SK-N-SH treated with all-trans-retinoic acid at 6 μM for 48 hours (cell line): Measurements from ENCODE around the gene MYO5B.

ENCODE experiments used
- BACH2 ChIP-seq: fragments of 250-450 bp; sonication (Bioruptor Pico); IDR thresholded peaks from 2 replicates; pipeline ENCODE4 v1.9.0; 2021; ENCODE audit warnings: mild to moderate bottlenecking, borderline replicate concordance
- ESRRG ChIP-seq: fragments of 250-450 bp; sonication (Bioruptor Pico); IDR thresholded peaks from 2 replicates; pipeline ENCODE4 v1.6.1; 2021; ENCODE audit warnings: mild to moderate bottlenecking
- OSR1 ChIP-seq: fragments of 250-450 bp; sonication (Bioruptor Pico); IDR thresholded peaks from 2 replicates; pipeline ENCODE4 v1.8.0; 2022; ENCODE audit warnings: moderate library complexity, mild to moderate bottlenecking, inconsistent platforms
- PATZ1 ChIP-seq: fragments of 250-450 bp; sonication (Bioruptor Pico); IDR thresholded peaks from 2 replicates; pipeline ENCODE4 v1.8.0; 2020; ENCODE audit warnings: mild to moderate bottlenecking, moderate library complexity, borderline replicate concordance
- RARB ChIP-seq: fragments of 250-450 bp; sonication (Bioruptor Pico); IDR thresholded peaks from 2 replicates; pipeline ENCODE4 v1.8.0; 2021; ENCODE audit warnings: mild to moderate bottlenecking, moderate library complexity
- TF ChIP-seq, protein P1 (sequence below): fragments of 250-450 bp; sonication (Bioruptor Pico); IDR thresholded peaks from 2 replicates; pipeline ENCODE4 v1.5.1; 2021; ENCODE audit warnings: mild to moderate bottlenecking, moderate library complexity
- TF ChIP-seq, protein P2 (sequence below): fragments of 250-450 bp; sonication (Bioruptor Pico); IDR thresholded peaks from 2 replicates; pipeline ENCODE4 v1.5.0; 2020; ENCODE audit warnings: mild to moderate bottlenecking, moderate library complexity

DNA sequence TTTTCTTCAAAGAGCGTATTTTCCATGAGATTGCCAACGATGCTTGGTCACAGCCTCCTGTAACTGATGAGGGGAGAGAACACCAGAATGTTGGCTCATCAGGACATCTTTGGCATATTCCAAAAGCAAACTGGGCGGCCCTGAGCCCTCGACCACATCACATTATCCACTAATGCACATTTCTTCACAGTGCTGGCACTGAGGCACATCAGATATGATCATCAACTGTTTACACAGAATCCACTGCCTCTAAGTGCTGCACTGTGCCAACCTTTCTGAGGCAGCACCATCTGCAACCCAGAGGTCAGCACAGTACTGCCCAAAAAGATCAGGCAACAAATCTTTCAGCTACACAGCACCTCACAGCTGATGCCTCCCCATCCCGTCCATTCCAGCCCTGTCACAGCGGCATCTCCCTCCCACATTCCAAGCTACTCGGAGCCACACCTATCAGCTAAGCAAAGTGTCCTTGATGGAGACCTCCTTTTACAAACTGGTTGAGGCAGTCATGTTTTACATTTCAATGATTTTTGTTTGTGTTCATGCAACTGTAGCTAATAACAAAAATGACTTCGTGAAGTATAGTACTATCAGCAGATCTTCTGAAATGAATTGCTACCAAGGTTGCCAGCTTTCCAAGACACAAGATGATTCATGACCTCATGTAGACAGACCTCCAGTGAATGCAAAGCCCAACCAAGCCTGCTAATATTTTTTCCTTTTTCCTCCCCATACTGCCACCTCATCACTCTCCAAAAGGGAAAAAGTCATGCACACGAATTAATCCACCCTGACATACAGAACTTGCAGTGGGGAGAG lies 32.3 kb downstream of the MYO5B start:
- TF ChIP-seq RARB (CRISPR knock-in tag) = no peak
- no peak for TF ChIP-seq ESRRG (CRISPR knock-in tag)
- TF ChIP-seq BACH2 (CRISPR knock-in tag) = no peak
- TF ChIP-seq, protein P1, sequence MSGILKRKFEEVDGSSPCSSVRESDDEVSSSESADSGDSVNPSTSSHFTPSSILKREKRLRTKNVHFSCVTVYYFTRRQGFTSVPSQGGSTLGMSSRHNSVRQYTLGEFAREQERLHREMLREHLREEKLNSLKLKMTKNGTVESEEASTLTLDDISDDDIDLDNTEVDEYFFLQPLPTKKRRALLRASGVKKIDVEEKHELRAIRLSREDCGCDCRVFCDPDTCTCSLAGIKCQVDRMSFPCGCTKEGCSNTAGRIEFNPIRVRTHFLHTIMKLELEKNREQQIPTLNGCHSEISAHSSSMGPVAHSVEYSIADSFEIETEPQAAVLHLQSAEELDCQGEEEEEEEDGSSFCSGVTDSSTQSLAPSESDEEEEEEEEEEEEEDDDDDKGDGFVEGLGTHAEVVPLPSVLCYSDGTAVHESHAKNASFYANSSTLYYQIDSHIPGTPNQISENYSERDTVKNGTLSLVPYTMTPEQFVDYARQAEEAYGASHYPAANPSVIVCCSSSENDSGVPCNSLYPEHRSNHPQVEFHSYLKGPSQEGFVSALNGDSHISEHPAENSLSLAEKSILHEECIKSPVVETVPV (CRISPR knock-in tag) = no peak
- TF ChIP-seq, protein P2, sequence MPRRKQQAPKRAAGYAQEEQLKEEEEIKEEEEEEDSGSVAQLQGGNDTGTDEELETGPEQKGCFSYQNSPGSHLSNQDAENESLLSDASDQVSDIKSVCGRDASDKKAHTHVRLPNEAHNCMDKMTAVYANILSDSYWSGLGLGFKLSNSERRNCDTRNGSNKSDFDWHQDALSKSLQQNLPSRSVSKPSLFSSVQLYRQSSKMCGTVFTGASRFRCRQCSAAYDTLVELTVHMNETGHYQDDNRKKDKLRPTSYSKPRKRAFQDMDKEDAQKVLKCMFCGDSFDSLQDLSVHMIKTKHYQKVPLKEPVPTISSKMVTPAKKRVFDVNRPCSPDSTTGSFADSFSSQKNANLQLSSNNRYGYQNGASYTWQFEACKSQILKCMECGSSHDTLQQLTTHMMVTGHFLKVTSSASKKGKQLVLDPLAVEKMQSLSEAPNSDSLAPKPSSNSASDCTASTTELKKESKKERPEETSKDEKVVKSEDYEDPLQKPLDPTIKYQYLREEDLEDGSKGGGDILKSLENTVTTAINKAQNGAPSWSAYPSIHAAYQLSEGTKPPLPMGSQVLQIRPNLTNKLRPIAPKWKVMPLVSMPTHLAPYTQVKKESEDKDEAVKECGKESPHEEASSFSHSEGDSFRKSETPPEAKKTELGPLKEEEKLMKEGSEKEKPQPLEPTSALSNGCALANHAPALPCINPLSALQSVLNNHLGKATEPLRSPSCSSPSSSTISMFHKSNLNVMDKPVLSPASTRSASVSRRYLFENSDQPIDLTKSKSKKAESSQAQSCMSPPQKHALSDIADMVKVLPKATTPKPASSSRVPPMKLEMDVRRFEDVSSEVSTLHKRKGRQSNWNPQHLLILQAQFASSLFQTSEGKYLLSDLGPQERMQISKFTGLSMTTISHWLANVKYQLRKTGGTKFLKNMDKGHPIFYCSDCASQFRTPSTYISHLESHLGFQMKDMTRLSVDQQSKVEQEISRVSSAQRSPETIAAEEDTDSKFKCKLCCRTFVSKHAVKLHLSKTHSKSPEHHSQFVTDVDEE (CRISPR knock-in tag) = no peak
- no peak for TF ChIP-seq PATZ1 (CRISPR knock-in tag)
- TF ChIP-seq OSR1 (CRISPR knock-in tag) = no peak
